ENCODE measurements around the gene CLHC1.

DNA sequence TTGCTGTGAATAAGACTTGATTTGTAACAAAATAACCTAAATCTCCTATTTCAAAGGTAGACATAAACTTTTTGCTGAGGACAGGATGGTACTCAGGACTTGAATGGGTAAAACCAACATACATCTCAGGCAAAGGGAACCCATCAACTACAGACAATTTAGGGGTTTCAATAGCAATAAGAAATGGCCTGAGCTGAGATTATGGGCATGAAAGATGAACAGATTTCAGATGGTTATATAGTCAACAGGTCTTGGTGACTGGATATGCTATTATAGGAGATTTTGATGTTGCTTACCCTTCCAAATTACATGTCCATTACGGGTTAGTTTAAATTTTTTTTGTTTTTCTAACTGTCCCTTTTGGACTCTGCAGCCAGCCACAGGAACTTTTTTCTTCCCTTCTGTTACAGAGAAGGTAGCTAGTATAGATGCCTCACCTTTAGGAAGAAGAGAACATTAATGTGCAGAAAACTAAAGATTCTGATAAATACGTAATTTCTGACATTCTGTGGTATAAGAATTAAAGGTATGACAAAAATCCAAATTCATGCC, 5.0 kb upstream of the CLHC1 start:
- no peak for TF ChIP-seq TAF1 (IDR thresholded peaks at IDR 0.05; ENCODE audit: borderline replicate concordance, insufficient read depth, low read length)
- TF ChIP-seq, protein P1, sequence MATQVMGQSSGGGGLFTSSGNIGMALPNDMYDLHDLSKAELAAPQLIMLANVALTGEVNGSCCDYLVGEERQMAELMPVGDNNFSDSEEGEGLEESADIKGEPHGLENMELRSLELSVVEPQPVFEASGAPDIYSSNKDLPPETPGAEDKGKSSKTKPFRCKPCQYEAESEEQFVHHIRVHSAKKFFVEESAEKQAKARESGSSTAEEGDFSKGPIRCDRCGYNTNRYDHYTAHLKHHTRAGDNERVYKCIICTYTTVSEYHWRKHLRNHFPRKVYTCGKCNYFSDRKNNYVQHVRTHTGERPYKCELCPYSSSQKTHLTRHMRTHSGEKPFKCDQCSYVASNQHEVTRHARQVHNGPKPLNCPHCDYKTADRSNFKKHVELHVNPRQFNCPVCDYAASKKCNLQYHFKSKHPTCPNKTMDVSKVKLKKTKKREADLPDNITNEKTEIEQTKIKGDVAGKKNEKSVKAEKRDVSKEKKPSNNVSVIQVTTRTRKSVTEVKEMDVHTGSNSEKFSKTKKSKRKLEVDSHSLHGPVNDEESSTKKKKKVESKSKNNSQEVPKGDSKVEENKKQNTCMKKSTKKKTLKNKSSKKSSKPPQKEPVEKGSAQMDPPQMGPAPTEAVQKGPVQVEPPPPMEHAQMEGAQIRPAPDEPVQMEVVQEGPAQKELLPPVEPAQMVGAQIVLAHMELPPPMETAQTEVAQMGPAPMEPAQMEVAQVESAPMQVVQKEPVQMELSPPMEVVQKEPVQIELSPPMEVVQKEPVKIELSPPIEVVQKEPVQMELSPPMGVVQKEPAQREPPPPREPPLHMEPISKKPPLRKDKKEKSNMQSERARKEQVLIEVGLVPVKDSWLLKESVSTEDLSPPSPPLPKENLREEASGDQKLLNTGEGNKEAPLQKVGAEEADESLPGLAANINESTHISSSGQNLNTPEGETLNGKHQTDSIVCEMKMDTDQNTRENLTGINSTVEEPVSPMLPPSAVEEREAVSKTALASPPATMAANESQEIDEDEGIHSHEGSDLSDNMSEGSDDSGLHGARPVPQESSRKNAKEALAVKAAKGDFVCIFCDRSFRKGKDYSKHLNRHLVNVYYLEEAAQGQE (IDR thresholded peaks at IDR 0.05; ENCODE audit: insufficient read depth in 1 of 2, low read depth in 2 of 2, low read length in 2 of 2): no peak
- TF ChIP-seq POLR2AphosphoS5 (IDR thresholded peaks at IDR 0.05; ENCODE audit: low read depth, low read length): peak; percentile 75; the same call in 1 of the 2 replicates
- no peak for TF ChIP-seq SIN3A (IDR thresholded peaks at IDR 0.05; ENCODE audit: borderline replicate concordance, insufficient read depth, low read length)
